HG02852 (cell line): ENCODE data around the gene DCAF6.
"Not testable (repeated sequence)": the region's sequence is repeated elsewhere in the genome, so short reads cannot be mapped to it uniquely, and the experiment has no call there.

Source experiments
- ATAC-seq: cut with Tn5 transposase; IDR thresholded peaks from one replicate; pipeline ENCODE4 v1.9.1; 2021; ENCODE audit warnings: mild to moderate bottlenecking, moderate library complexity; ENCODE audit not compliant: unreplicated experiment

DCAF6 gene

DNA sequence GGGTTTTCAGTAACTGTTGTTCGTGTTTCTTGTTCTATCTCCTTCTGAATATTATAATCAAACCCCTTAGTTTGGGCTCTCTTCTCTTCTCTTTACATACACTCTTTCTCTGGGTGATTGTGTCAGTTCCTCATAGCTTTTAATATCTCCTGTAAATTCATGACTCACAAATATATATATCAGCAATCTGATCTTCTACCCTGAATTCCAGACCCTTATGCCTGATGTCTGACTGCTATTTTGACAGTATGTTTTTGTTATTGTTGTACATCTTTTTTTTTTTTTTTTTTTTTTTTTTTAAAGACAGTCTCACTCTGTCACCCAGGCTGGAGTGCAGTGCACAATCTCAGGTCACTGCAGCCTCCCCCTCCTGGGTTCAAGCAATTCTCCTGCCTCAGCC, 71.2 kb downstream of the DCAF6 start:
- no peak for ATAC-seq

DNA sequence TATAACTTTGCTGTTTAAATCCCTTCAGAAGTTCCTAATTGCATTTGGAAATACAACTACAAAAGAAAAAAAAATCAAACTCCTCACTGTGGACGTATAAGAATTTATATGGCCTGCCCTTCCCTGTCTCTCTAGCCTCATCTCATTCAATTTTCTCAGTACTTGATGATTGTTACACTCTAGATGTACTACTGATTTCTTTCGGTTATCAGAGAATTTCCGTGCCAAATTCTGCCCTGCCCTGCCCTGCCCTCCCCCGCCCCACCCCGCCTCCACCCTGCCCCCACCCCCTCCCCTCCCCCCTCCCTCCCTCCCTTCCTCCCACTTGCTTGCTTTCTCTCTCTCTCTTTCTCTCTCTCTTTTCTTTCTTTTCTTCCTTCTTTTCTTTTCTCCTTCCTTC, 72.1 kb downstream of the DCAF6 start:
- ATAC-seq, result no peak

DNA sequence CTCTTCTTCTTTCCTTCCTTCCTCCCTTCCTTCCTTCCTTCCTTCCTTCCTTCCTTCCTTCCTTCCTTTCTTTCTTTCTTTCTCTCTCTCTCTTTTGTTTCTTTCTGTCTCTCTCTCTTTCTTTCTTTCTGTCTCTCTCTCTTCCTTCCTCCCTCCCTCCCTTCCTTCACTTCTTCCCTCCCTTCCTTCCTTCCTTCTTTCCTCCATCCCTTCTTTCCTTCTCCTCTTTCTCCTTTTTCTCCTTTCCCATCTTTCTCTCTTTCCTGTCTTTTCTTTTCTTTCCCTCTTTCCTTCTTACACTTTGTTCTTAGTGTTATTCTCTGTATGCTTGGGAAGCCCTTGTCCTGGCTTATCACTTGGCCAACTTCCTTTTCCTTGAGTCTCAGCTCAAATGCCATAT, 72.8 kb downstream of the DCAF6 start:
- ATAC-seq, result no peak

DNA sequence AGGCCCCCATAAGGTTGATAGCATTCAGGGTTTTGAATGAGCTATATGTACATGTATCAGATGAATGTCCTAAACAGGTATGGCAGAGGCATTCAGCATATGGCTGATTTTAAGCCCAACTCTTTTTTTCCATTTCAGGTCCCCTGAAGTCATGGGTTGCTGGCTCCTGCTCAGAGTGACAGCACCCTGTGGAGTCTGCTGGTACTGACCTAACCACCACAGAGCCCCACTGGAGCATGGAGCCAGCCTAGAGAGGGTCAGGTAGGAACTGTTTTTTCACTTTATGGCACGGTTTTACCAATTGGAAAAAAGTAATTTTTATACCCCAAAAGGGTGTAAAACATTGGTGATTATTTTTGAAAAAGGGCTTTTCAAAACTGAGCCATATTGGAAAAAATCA, 82.9 kb downstream of the DCAF6 start:
- no peak for ATAC-seq

DNA sequence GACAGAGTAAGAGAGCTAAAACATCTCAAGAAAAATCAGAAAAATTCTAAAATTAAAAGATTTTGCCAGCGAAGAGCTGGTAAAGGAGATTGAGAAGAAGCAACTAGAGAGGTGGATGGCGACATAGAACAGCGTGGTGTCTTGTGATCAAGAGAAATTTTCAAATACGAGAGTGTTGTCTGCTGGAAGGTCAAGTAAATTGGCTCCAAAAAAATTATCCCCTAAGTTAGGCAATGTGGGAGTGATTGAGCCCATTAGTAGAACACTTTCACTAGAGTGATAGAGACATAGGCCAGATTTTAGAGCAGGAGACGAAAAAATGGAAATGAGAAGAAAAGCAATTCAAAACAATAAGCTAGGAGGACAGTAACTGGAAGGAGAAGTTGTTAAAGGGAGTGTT, 94.7 kb downstream of the DCAF6 start:
- ATAC-seq, result no peak

DNA sequence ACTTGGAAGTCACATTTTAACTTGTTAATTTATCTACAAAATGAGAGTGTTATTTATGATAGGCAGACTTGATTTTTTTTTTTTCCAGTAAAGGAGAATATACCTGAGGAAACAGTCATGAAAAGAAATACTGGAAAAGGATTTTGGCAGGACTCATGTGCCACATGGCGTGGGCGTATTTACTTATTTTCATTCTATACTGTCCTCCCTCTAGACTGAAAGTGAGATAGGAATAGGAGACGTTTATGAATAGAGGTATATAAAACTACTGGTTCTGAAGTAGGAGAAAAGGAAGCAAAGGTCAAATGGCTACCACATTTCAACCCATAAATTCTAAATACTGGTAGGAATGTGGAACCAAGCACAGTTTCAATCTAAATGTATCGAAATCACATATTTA, 95.1 kb downstream of the DCAF6 start:
- no peak for ATAC-seq

DNA sequence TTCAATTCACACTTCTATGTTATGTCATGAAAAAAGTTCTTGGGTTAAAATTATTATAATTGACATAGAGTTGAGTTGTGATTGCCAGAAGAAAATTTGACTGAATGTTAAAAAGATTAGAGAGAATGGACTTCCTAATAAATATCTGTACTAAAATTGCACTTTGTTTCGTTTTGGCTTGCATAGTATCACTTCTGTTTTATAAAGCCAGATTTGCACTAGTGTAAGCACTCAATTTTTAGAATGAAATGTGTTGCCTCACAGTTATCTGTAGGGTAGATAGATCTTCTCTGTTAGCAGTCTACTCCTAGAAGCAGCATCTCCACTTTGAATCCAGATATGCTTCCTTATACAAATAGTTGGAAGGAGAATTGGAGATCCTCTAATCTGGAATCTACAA, 95.5 kb downstream of the DCAF6 start:
- no peak for ATAC-seq

DNA sequence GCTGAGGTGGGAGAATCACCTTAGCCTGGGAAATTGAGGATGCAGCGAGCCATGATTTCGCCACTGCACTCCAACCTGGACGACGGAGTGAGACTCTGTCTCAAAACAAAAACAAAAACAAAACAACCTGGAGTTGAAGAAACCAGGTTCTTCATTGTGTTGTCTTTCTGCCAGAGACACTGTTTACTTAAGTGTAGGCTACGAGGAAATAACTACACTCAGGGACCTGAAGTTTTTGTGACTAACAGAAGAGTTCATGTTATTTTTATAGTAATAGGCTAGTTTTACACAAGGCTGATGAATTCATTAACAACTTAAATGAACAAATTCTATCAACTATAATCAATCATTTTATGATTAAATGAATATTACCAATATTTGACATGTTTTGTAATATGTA, 98.9 kb downstream of the DCAF6 start:
- ATAC-seq, result no peak

DNA sequence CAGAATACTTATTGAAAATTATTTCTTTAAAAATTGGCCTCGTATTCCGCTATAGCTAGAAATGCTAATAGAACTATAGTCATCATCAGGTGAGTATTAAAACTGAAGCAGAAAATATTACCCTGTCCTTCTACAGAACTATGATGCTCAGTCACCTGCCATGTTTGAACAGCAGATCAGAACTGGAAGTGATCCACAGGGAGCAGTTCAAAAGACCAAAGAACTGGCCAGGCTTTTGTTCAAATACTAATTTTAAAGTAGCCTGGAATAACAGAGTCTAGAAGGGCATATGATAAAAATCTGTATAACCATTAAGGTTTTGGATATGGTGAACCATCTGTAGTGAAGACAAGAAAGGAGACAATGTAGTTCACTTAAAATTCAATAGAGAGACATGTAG, 105.9 kb downstream of the DCAF6 start:
- no peak for ATAC-seq

DNA sequence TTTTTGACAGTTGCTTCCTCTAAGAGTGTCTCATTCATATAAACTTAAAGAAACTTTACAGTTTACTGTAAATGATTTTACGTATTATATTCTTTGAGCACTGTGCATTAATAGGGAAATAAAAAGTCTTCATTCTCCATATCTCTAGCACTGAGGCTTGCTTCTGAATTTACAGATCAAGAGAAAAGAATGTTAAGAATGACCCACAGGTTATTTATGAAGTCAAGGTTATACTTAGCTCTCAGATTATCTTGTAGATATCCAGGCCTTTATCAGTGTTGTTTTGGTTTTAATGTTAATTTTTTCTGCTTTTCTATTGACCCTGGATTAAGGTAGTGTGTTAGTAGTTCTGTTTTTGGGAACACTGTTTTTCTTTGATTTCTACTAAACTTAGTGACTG, 108.8 kb downstream of the DCAF6 start:
- no peak for ATAC-seq

DNA sequence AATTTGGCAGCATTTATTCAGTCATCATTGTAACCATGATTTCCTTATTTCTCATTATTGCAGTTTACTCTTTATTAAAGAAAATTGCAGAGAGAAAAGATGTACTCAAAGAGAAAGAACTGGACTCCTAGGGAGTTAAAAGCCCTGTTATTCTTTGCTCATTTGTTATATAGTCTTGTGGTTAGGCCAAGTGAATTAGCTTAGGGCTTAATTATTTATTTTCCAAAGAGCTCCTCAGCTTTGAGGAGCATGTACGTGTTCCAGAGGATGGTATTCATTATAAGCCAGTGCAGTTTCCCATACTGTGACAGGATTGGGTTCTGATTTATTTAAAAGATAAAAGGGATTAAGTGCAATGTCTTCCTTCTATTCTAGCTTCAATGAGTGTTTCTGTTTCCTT, 113.8 kb downstream of the DCAF6 start:
- ATAC-seq, result no peak

DNA sequence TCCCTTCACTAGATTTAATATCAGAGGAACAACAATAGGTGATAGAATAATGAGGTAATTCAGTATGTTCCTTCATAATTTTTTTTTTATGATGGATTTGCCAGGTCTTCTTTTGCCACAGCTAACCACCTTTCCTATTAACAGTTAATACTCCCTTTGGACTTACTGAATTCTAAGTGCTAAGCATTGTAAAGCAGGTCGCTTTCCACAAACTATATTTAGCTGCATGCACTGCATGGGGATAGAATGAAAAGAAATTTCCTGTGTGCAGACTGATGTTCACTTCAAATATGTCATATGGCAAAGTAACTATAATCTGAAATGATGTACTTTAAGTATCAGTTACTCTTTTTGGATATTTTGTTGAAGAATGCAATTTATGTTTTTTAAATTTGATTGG, 114.4 kb downstream of the DCAF6 start:
- ATAC-seq, result no peak

DNA sequence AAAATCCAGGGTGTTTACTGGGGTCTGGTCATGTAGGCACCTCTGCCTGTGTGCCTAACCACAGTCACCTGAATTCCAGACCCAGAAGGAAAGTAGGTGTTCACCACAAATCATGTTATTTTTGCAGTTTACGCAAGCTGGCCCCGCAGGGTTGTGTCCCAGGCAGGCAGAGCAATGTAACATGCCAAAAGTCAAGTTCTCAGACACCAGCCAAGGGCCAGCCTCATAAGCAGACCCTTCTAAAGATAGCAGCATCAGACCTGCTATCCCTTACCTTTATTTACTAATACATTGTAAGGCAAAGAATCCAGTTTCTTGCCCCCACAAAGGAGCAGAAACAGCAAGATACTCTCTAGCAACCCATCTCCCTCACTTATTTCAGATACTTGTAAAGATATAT, 117.2 kb downstream of the DCAF6 start:
- no peak for ATAC-seq

DNA sequence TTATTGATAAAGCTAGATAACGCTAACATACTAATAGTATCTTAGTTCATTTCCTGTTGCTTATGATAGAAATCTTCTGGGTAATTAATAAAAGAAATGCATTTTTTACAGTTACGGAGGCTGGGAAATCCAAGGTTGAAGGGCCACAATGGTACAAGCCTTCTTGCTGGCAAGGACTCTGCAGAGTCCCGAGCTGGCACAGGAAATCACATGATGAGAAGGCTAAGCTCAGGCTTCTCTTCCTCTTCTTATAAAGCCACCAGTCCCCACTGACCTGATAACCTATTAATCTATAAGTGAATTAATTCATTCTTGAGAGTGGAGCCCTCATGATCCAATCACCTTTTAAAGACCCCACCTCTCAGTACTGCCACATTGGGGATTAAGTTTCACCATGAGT, 117.6 kb downstream of the DCAF6 start:
- no peak for ATAC-seq

DNA sequence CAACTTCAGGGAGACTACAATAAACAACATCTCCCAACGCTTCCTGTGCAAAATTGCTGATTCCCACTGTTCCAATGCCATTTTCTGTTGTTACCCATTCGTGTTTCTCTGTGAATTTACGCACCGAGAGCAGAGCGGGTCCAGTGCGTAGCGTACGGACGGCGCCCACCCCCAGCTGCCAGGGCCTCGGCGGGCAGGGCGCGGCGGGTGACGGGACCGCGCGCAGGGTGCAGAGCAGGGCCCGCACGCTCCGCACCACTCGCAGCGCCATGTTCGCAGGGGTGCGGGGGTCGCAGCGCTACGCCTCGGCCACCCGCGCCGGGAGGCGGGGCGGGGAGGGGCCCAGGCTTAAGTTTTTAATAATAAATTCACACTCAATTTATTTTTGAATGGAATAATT, 119.7 kb downstream of the DCAF6 start:
- not testable (repeated sequence) for ATAC-seq

DNA sequence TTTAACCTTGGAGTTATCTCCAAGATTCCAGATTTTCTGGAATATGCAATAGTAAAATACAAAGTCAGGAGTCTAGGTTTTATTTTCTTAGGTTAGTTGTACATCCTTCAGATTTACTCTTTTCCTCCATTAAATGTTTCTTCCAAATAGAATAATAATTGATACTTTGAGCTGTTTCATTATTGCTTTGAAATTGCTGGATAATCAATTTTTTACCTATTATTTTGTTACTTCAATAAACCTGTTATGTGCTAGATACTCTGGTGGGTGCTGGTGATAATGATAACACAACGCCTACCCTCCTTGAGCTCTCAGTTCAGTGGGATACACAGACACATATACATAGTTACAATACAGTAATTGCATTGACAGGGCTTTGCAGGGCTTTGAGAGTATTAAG, 120.9 kb downstream of the DCAF6 start:
- ATAC-seq, result no peak

DNA sequence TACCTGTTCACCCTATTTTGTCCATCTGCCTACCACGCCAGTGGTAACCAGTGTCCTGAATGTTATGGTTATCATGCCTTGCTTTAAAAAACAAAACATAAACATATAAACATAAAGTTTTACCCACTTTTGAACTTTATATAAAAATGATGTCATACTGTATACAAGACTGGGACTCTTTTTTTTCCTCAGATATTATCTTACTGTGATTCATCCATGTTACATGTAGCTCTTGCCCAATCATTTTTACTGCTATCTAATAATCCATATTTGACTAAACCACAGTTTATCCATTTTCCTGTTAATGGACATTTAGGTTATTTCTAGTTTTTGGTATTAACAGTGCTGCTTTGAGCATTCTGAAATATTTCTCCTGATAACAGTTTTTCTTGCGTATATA, 121.4 kb downstream of the DCAF6 start:
- ATAC-seq, result no peak

DNA sequence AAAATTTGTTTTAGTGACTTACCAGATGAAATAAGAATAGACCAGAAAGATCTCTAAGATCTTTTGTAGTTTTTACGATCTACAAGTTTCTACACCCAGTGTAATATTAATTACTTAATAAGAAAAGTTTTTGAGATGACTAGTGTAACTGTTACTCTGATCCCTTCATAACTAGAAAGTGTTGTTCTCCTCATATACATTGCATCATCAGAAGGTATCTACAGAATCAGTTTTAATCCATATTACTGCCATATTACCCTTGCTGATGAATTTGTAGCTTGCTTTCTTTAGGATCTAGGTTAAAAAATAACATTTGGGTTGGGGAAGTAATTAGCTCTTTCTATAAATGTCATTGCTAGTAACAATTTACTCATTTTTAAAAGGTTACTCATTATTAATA, 127.7 kb downstream of the DCAF6 start:
- no peak for ATAC-seq

DNA sequence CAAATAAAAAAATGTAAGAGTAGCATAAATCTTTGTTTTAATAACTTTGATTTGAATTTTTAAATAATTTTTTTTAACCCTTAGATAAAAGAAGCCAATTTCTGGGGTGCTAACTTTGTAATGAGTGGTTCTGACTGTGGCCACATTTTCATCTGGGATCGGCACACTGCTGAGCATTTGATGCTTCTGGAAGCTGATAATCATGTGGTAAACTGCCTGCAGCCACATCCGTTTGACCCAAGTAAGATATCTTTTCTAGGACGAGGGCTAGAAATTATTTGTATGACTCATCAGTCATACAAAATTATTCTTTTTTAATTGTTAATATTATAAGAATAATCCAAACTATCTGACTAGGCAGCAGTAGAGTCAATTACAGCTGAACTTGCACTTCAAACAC, 129.0 kb downstream of the DCAF6 start:
- no peak for ATAC-seq

DNA sequence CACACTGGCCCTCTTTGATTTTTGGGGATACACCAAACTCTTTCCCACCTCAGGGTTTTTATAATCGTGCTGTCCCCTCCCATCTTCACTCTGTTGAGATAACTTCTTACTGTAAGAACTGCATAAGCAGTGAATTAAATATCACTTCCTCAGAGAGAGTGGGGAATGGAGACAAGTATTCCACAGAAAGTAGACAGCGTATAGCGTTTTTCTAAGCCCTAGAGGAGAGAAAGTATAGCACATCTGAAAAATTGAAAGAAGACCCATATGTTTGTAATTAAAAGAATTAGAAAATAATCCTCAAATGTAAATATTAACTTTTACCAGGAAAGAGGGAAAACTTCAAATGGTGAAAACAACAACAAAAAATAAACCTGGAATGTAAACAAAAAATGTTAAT, 132.9 kb downstream of the DCAF6 start:
- no peak for ATAC-seq

DNA sequence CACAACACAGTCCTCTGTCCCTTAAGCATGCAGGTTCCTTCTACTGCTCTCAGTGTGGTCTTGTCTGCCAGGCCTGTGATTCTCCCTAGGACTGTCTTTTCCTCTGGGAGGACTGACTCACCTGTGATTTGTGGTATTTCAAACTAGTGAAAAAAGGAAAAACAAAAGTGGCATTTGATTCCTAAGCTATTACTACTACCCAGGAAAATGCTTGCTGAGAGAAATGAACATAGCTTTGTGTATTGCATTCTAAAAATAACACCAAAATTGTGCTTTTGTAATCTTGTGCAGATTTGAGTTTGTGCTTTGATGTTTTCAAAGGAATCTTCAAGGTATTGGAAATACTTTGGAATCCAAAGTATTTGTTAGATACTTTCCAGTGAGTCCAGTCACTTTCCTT, 143.3 kb downstream of the DCAF6 start:
- ATAC-seq, result no peak

DNA sequence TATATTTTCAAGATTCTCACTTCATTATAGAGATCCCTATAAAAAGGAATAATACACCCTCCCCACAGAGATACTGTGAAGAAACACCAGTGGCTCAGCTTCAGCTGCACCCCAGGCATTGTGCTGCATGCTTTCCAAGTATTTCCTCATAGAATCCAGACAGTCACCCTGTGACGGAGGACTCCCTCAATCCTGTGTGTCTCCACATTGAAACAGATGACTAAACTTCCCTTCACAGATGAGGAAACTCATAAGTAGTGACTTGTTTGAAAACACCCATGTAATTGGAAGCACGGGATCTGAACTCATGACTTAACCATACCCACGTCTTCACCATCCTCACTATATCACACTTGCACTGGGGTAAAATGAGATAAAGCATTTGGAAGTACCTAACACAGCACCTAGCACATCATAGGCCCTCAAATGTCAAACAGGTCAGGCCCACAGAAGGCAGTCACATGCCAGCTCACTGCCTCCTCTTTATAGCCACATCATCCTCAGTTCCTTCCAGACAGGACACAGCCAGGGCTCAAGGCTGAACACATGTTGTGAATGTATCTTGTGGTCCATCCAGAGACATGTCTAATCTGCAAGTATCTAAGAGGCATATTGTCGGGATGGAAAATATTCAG, 145.0 kb downstream of the DCAF6 start:
- no peak for ATAC-seq

DNA sequence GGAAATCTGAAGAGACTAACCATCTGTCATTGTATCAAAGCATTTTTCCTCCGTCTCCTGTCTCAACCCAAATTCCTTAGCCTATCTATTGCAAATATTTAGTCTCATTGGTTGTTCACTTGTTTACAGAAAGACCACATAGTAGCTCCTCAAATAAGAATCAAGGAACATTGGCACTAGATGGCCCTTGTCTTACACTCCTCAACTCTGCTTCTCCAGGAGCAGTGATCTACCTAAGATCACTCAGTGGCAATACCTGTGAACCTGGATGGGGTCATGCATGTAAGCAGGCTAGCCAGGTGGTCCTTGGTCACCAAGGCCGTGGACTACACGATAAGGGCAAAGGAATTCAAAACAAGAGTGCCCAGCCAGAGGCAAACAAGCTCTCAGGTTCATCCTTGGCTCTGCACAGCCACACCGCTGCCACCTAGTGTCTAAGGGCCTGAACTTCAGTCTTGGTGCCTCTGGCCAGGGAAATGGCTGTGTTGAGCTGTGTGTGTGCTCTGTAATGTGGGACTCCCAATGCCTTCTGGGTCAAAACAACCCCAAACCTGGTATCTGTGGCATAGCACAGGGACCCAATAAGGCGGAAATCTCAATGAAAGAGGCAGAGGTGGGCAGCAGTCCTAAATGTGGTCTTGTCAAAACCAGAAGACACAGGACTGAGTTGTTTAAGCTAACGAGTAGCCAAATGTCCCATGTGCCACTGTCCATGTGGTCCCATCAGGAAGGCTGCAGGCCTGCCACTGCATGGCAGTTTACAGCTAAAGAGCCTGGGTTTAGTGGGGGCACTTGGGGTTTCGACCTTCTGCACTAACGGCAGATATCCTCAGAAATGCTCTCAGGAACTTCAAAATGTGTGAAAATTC, 145.8 kb downstream of the DCAF6 start:
- peak; percentile 86 for ATAC-seq
